Endodermal cell (in vitro differentiated cells): ENCODE data around the gene FIGLA. TPM values are rescaled to one million over a fixed set of nuclear protein-coding genes. Genes with fewer than 3 reads are reported as not detected.

ENCODE experiments used
- DNase-seq: peaks from one replicate; pipeline ENCODE4 v3.0.0-alpha.2; 2017
- H3K27ac ChIP-seq: 2 replicates; pipeline ENCODE4 v1.5.1; 2013; ENCODE audit warnings: mild to moderate bottlenecking, low read depth, low read length, moderate library complexity
- H3K27me3 ChIP-seq: 2 replicates; pipeline ENCODE4 v1.6.1; 2013; ENCODE audit warnings: mild to moderate bottlenecking, low read length, moderate library complexity; ENCODE audit not compliant: insufficient read depth, control insufficient read depth, poor library complexity, severe bottlenecking
- H3K36me3 ChIP-seq: 2 replicates; pipeline ENCODE4 v1.7.0; 2013; ENCODE audit warnings: mild to moderate bottlenecking, low read length, moderate library complexity; ENCODE audit not compliant: control insufficient read depth, insufficient read depth
- H3K4me1 ChIP-seq: one replicate; pipeline ENCODE4 v1.7.0; 2013; ENCODE audit warnings: low read length; ENCODE audit not compliant: control insufficient read depth, insufficient read depth
- H3K4me3 ChIP-seq: 2 replicates; pipeline ENCODE4 v1.5.1; 2013; ENCODE audit warnings: mild to moderate bottlenecking, low read length, moderate library complexity
- H3K9ac ChIP-seq: 2 replicates; pipeline ENCODE4 v1.6.1; 2013; ENCODE audit warnings: mild to moderate bottlenecking, low read length, moderate library complexity; ENCODE audit not compliant: poor library complexity, severe bottlenecking; ENCODE audit errors: extremely low read depth
- H3K9me3 ChIP-seq: 2 replicates; pipeline ENCODE4 v1.6.1; 2013; ENCODE audit warnings: mild to moderate bottlenecking, low read length, moderate library complexity; ENCODE audit not compliant: control insufficient read depth
- H3K27ac Mint-ChIP-seq: 2 replicates; pipeline ENCODE4 v1.8.0; 2020; ENCODE audit warnings: mixed read lengths
- H3K27me3 Mint-ChIP-seq: 2 replicates; pipeline ENCODE4 v1.8.0; 2021; ENCODE audit warnings: mild to moderate bottlenecking, mixed read lengths; ENCODE audit not compliant: insufficient read depth
- H3K36me3 Mint-ChIP-seq: 2 replicates; pipeline ENCODE4 v1.8.0; 2020; ENCODE audit warnings: low read depth, mixed read lengths
- H3K4me1 Mint-ChIP-seq: 2 replicates; pipeline ENCODE4 v1.8.0; 2020; ENCODE audit warnings: mixed read lengths
- H3K4me3 Mint-ChIP-seq: 2 replicates; pipeline ENCODE4 v1.8.0; 2020; ENCODE audit warnings: mild to moderate bottlenecking, moderate library complexity, mixed read lengths
- H3K9me3 Mint-ChIP-seq: 2 replicates; pipeline ENCODE4 v1.8.0; 2020; ENCODE audit warnings: mild to moderate bottlenecking, mixed read lengths
- WGBS, 2 experiments: methylation state at CpG; one replicate each; pipeline versions ENCODE4 v1.1.5 to v1.1.7; 2013; ENCODE audit warnings: missing lambda C conversion rate in 2 of 2, mixed read lengths in 1 of 2; ENCODE audit not compliant: insufficient coverage in 1 of 2, insufficient read length in 1 of 2; 5-methylcytosine and 5-hydroxymethylcytosine counted together
- total RNA-seq, 2 donors: library from RNA; stranded (reverse); fragmentation: NEBNext Ultra II Directional in 1 of 2; extraction: Animal tissue kit (Norgen Biotek cat#: 25700) in 1 of 2; gene quantifications; 2 replicates in 1 of 2; 3 replicates in 1 of 2; pipeline ENCODE4 v1.2.1, GENCODE V29; 2021
- TF ChIP-seq, protein P1 (sequence below): fragments of 200-600 bp; sonication (generic); conservative IDR thresholded peaks from 2 replicates; pipeline ENCODE4 v1.5.0; 2021; ENCODE audit warnings: antibody characterized with exemption, mild to moderate bottlenecking

Gene FIGLA
- total RNA-seq, 2 donors from 2014 or later: not detected

- no peaks in the 10 kb centered on the region for H3K9me3 ChIP-seq
- H3K4me3 ChIP-seq: no peak overlapping the region
- H3K36me3 ChIP-seq: no peaks in the 10 kb centered on the region
- Mint-ChIP-seq H3K4me3 (no peak overlapping the region), H3K27ac (no peak overlapping the region), H3K27me3 (peaks cover 23% of the 10 kb centered on the region), H3K36me3 (no peaks in the 10 kb centered on the region), H3K4me1 (no peaks in the 10 kb centered on the region), H3K9me3 (no peaks in the 10 kb centered on the region)
- H3K27me3 ChIP-seq: no peaks in the 10 kb centered on the region
- H3K9ac ChIP-seq: no peak overlapping the region
- no peak for DNase-seq
- no peak overlapping the region for H3K27ac ChIP-seq
- TF ChIP-seq, protein P1, sequence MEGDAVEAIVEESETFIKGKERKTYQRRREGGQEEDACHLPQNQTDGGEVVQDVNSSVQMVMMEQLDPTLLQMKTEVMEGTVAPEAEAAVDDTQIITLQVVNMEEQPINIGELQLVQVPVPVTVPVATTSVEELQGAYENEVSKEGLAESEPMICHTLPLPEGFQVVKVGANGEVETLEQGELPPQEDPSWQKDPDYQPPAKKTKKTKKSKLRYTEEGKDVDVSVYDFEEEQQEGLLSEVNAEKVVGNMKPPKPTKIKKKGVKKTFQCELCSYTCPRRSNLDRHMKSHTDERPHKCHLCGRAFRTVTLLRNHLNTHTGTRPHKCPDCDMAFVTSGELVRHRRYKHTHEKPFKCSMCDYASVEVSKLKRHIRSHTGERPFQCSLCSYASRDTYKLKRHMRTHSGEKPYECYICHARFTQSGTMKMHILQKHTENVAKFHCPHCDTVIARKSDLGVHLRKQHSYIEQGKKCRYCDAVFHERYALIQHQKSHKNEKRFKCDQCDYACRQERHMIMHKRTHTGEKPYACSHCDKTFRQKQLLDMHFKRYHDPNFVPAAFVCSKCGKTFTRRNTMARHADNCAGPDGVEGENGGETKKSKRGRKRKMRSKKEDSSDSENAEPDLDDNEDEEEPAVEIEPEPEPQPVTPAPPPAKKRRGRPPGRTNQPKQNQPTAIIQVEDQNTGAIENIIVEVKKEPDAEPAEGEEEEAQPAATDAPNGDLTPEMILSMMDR: no peak
- H3K4me1 ChIP-seq: no peaks in the 10 kb centered on the region
- WGBS, 2 experiments: 51 to 53% methylated on average over 5 to 8 of the region's 8 CpGs
Observed at GRCh38 chr2:70822843-70823242, 32.4 kb upstream of the FIGLA start.

GRCh38 chr2:70820499-70820898, 30.1 kb upstream of the FIGLA start, which contains the start of gene CLEC4F:
CLEC4F (minus strand) TSS chr2:70820599; CDS start chr2:70820523, 76 bp downstream.
- Histone ChIP-seq H3K4me1 (no peaks in the 10 kb centered on the region), H3K27me3 (no peaks in the 10 kb centered on the region), H3K36me3 (no peaks in the 10 kb centered on the region), H3K9ac (no peak within 1 kb of the TSS), H3K9me3 (no peaks in the 10 kb centered on the region), H3K27ac (no peak within 1 kb of the TSS), H3K4me3 (no peak within 1 kb of the TSS)
- H3K4me1 Mint-ChIP-seq: no peaks in the 10 kb centered on the region
- H3K36me3 Mint-ChIP-seq: no peaks in the 10 kb centered on the region
- H3K27me3 Mint-ChIP-seq: peaks cover 24% of the 10 kb centered on the region
- no peak within 1 kb of the TSS for H3K4me3 Mint-ChIP-seq
- no peaks in the 10 kb centered on the region for H3K9me3 Mint-ChIP-seq
- TF ChIP-seq, protein P1: no peak
- DNase-seq: no peak
- WGBS, 2 experiments: 86% methylated on average over 7 of the region's 7 CpGs; no CpG with 5 or more reads in 1 of the 2 experiments
- H3K27ac Mint-ChIP-seq: no peak within 1 kb of the TSS

- Mint-ChIP-seq H3K4me3 (no peak overlapping the region), H3K9me3 (no peaks in the 10 kb centered on the region), H3K4me1 (no peaks in the 10 kb centered on the region), H3K36me3 (no peaks in the 10 kb centered on the region), H3K27ac (no peak overlapping the region), H3K27me3 (peaks cover 32% of the 10 kb centered on the region)
- Histone ChIP-seq H3K27me3 (no peaks in the 10 kb centered on the region), H3K36me3 (no peaks in the 10 kb centered on the region), H3K4me1 (no peaks in the 10 kb centered on the region), H3K27ac (no peak overlapping the region), H3K9me3 (no peaks in the 10 kb centered on the region), H3K9ac (no peak overlapping the region), H3K4me3 (no peak overlapping the region)
- TF ChIP-seq, protein P1: no peak
- DNase-seq: no peak
- WGBS, 2 experiments: 91 to 95% methylated on average over 3 of the region's 3 CpGs
Observed at GRCh38 chr2:70817284-70817954, 27.0 kb upstream of the FIGLA start.
